HS-27A (cell line): Measurements from ENCODE around the gene DNAJC7.
A peak's percentile ranks its signal among the peaks of the same experiment; 100 is the strongest.

Source experiments
- DNase-seq: peaks from one replicate; pipeline ENCODE4 v3.0.0-alpha.2; 2012; ENCODE audit warnings: low read depth, missing footprints

The DNAJC7 gene

GRCh38 chr17:42016941-42017865 lies at the start of gene DNAJC7:
TSS of gene DNAJC7 (minus strand) at chr17:42017439. CDS start at chr17:42017416, 23 bp downstream.
- peak; percentile 40 for DNase-seq

- DNase-seq: no peak
Observed at GRCh38 chr17:42065201-42065600, 48.0 kb upstream of the DNAJC7 start.

GRCh38 chr17:42062681-42063080 lies 45.4 kb upstream of the DNAJC7 start:
- DNase-seq: no peak

GRCh38 chr17:42061646-42062487 lies 44.6 kb upstream of the DNAJC7 start:
- DNase-seq: no peak

GRCh38 chr17:42060231-42060630 lies 43.0 kb upstream of the DNAJC7 start:
- DNase-seq: no peak

- no peak for DNase-seq
Observed at GRCh38 chr17:42059815-42060214, 42.6 kb upstream of the DNAJC7 start.

- no peak for DNase-seq
Observed at GRCh38 chr17:42058063-42058462, 40.8 kb upstream of the DNAJC7 start.

- no peak for DNase-seq
Observed at GRCh38 chr17:42056635-42057034, 39.4 kb upstream of the DNAJC7 start.

GRCh38 chr17:42055496-42055895 lies 38.3 kb upstream of the DNAJC7 start:
- DNase-seq: no peak

- no peak for DNase-seq
Observed at GRCh38 chr17:42055027-42055426, 37.8 kb upstream of the DNAJC7 start.

- DNase-seq: no peak
Observed at GRCh38 chr17:42053731-42054500, 36.7 kb upstream of the DNAJC7 start.

- DNase-seq: no peak
Observed at GRCh38 chr17:42052346-42052877, 35.2 kb upstream of the DNAJC7 start.

GRCh38 chr17:42051645-42052044 lies 34.4 kb upstream of the DNAJC7 start:
- no peak for DNase-seq

GRCh38 chr17:42051013-42051400 lies 33.8 kb upstream of the DNAJC7 start:
- no peak for DNase-seq

- DNase-seq: no peak
Observed at GRCh38 chr17:42050393-42051012, 33.3 kb upstream of the DNAJC7 start, which contains the start of gene C17orf113. TSS of gene C17orf113 (minus strand) at chr17:42050601. CDS start at chr17:42043376, 7,225 bp downstream.

GRCh38 chr17:42049834-42050392 lies 32.7 kb upstream of the DNAJC7 start:
- DNase-seq: no peak

GRCh38 chr17:42047343-42047742 lies 30.1 kb upstream of the DNAJC7 start:
- DNase-seq: no peak

GRCh38 chr17:42045719-42046118 lies 28.5 kb upstream of the DNAJC7 start:
- no peak for DNase-seq

GRCh38 chr17:42042598-42043319 lies 25.5 kb upstream of the DNAJC7 start:
- no peak for DNase-seq

GRCh38 chr17:42041619-42042018 lies 24.4 kb upstream of the DNAJC7 start:
- no peak for DNase-seq
